DND-41 (cell line): ENCODE results near the gene CFAP251.

ENCODE experiments used
- ATAC-seq: fragments of 200-7000 bp; cut with Tn5 transposase; 3 replicates; pipeline ENCODE4 v1.9.1; 2021; ENCODE audit warnings: low read depth; ENCODE audit not compliant: insufficient read depth
- DNase-seq: peaks from one replicate; pipeline ENCODE4 v3.0.0-alpha.2; 2020
- H2AFZ ChIP-seq: 2 replicates; pipeline ENCODE4 v1.6.0; 2012; ENCODE audit warnings: low read depth, low read length
- H3K27ac ChIP-seq: 2 replicates; pipeline ENCODE4 v1.5.1; 2012; ENCODE audit warnings: low read length, inconsistent platforms
- H3K27me3 ChIP-seq: fragments of 200-600 bp; sonication (generic); 2 replicates; pipeline ENCODE4 v1.6.0; 2012; ENCODE audit warnings: low read length, mild to moderate bottlenecking, inconsistent platforms; ENCODE audit not compliant: insufficient read depth, poor library complexity
- H3K36me3 ChIP-seq: 2 replicates; pipeline ENCODE4 v1.5.1; 2012; ENCODE audit warnings: low read length, inconsistent platforms; ENCODE audit not compliant: insufficient read depth
- H3K4me1 ChIP-seq: 2 replicates; pipeline ENCODE4 v1.5.1; 2012; ENCODE audit warnings: mild to moderate bottlenecking, low read length; ENCODE audit not compliant: insufficient read depth
- H3K4me2 ChIP-seq: 2 replicates; pipeline ENCODE4 v1.6.0; 2012; ENCODE audit warnings: mild to moderate bottlenecking, moderate library complexity, low read length, inconsistent platforms; ENCODE audit not compliant: insufficient read depth
- H3K4me3 ChIP-seq, 2 experiments: fragments of 200-600 bp in 1 of 2; shearing (Covaris generic) in 1 of 2; 2 replicates each; pipeline ENCODE4 v1.5.1; 2012 to 2016; ENCODE audit warnings: inconsistent platforms in 2 of 2, low read length in 2 of 2, mild to moderate bottlenecking in 2 of 2, low read depth in 1 of 2, moderate library complexity in 1 of 2
- H3K79me2 ChIP-seq: 2 replicates; pipeline ENCODE4 v1.6.0; 2012; ENCODE audit warnings: low read length, inconsistent platforms; ENCODE audit not compliant: insufficient read depth
- H3K9ac ChIP-seq: 2 replicates; pipeline ENCODE4 v1.6.0; 2012; ENCODE audit warnings: low read depth, mild to moderate bottlenecking, inconsistent platforms, low read length, moderate library complexity
- H3K9me3 ChIP-seq: 2 replicates; pipeline ENCODE4 v1.5.1; 2012; ENCODE audit warnings: low read length, moderate library complexity, mild to moderate bottlenecking, inconsistent platforms; ENCODE audit not compliant: insufficient read depth, severe bottlenecking
- H4K20me1 ChIP-seq: 2 replicates; pipeline ENCODE4 v1.6.0; 2012; ENCODE audit warnings: low read length; ENCODE audit not compliant: insufficient read depth
- CTCF ChIP-seq: IDR thresholded peaks from 2 replicates; pipeline ENCODE4 v1.5.1; 2012; ENCODE audit warnings: borderline replicate concordance, low read length, moderate library complexity, mild to moderate bottlenecking; ENCODE audit not compliant: poor library complexity, severe bottlenecking; ENCODE audit errors: extremely low read depth
- EZH2 ChIP-seq: IDR thresholded peaks from 3 replicates; pipeline ENCODE4 v1.6.1; 2012; ENCODE audit warnings: borderline replicate concordance, low read depth, mild to moderate bottlenecking, moderate library complexity, low read length, inconsistent platforms; ENCODE audit not compliant: severe bottlenecking

The CFAP251 gene

DNA sequence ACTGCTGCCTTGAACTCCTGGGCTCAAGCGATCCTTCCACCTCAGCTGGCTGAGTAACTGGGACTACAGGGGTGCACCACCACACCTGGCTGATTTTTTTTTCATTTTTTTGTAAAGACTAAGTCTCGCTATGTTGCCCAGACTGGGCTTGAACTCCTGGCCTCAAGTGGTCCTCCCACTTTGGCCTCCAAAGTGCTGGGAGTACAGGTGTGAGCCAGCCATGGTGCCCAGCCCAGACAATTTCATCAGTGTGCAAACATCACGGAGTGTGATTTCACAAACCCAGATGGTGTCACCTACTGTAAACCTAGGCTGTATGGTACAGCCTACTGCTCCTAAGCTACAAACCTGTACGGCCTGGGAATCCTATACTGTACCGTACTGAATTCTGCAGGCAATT is 96.4 kb downstream of the CFAP251 start:
- Histone ChIP-seq H4K20me1 (no peaks in the 10 kb centered on the region), H3K27ac (no peak overlapping the region), H2AFZ (no peak overlapping the region), H3K36me3 (no peaks in the 10 kb centered on the region), H3K79me2 (peaks cover 8% of the 10 kb centered on the region), H3K9ac (no peak overlapping the region), H3K4me1 (peaks cover 33% of the 10 kb centered on the region), H3K4me3 (no peak overlapping the region), H3K9me3 (no peaks in the 10 kb centered on the region), H3K27me3 (no peaks in the 10 kb centered on the region), H3K4me2 (no peak overlapping the region)
- ATAC-seq (no peak), DNase-seq (no peak)
- no peak for TF ChIP-seq CTCF
- TF ChIP-seq EZH2 = no peak

- no peaks in the 10 kb centered on the region for H3K27me3 ChIP-seq
- H3K4me2 ChIP-seq = 0 out of 2 replicates have a peak overlapping the region, but pooled peaks have one; percentile 8
- peaks cover 43% of the 10 kb centered on the region for H3K79me2 ChIP-seq
- H2AFZ ChIP-seq = no peak overlapping the region
- H3K36me3 ChIP-seq = no peaks in the 10 kb centered on the region; the same call in 1 of the 2 replicates
- peaks cover 54% of the 10 kb centered on the region for H3K4me1 ChIP-seq
- H3K9me3 ChIP-seq = no peaks in the 10 kb centered on the region
- H3K9ac ChIP-seq = no peak overlapping the region
- no peak for DNase-seq
- TF ChIP-seq CTCF = no peak
- no peak for TF ChIP-seq EZH2
- H4K20me1 ChIP-seq = peaks cover 4% of the 10 kb centered on the region; the same call in 1 of the 2 replicates
- peak overlapping the region; percentile 14; the same call in 1 of the 2 replicates for H3K27ac ChIP-seq
- H3K4me3 ChIP-seq = no peak overlapping the region
- ATAC-seq = no peak
These were observed 100.1 kb downstream of the CFAP251 start for GRCh38 chr12:122018457-122018856.

GRCh38 chr12:122018937-122019336 is 100.5 kb downstream of the CFAP251 start:
- ATAC-seq = no peak
- no peak overlapping the region for H3K4me3 ChIP-seq
- H3K27ac ChIP-seq = 0 out of 2 replicates have a peak overlapping the region, but pooled peaks have one; percentile 14
- no peak overlapping the region for H2AFZ ChIP-seq
- no peaks in the 10 kb centered on the region for H3K27me3 ChIP-seq
- H3K79me2 ChIP-seq = peaks cover 48% of the 10 kb centered on the region
- peaks cover 8% of the 10 kb centered on the region for H4K20me1 ChIP-seq
- H3K4me2 ChIP-seq = peak overlapping the region; percentile 48; the same call in 1 of the 2 replicates
- H3K36me3 ChIP-seq = peaks cover 3% of the 10 kb centered on the region; the same call in 1 of the 2 replicates
- no peak overlapping the region for H3K9ac ChIP-seq
- DNase-seq = no peak
- H3K4me1 ChIP-seq = peaks cover 54% of the 10 kb centered on the region
- H3K9me3 ChIP-seq = no peaks in the 10 kb centered on the region
- TF ChIP-seq EZH2 (no peak), CTCF (no peak)

DNA sequence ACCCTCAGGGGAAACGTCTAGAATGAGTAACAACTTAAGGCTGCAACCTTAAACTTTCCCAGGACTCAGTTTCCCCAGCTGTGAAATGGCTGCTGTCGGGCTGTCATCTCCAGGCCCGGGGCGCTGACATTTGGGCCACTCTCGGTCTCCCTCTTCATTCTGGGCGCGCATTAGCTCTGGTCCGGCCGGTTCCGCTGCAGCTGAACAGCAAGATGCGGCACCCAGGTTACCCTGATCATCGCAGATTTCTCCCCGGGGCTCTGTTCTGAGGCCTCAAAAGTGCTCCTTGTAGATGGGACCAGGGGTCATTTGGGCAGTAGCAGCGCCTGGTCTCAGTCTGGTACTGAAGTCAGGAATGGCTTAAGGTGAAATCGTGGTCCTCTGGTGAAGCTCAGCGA is 102.4 kb downstream of the CFAP251 start:
- no peaks in the 10 kb centered on the region for H3K27me3 ChIP-seq
- H4K20me1 ChIP-seq = peaks cover 18% of the 10 kb centered on the region
- H3K4me3 ChIP-seq = peak overlapping the region; percentile 48 to 81
- peak overlapping the region; percentile 88 for H3K27ac ChIP-seq
- H2AFZ ChIP-seq = peak overlapping the region; percentile 82
- peaks cover 67% of the 10 kb centered on the region for H3K79me2 ChIP-seq
- H3K9ac ChIP-seq = peak overlapping the region; percentile 95
- no peaks in the 10 kb centered on the region for H3K9me3 ChIP-seq
- H3K4me2 ChIP-seq = peak overlapping the region; percentile 98
- ATAC-seq = no peak
- peaks cover 8% of the 10 kb centered on the region; the same call in 1 of the 2 replicates for H3K36me3 ChIP-seq
- H3K4me1 ChIP-seq = peaks cover 57% of the 10 kb centered on the region
- no peak for TF ChIP-seq CTCF
- TF ChIP-seq EZH2 = no peak
- no peak for DNase-seq
